Uterus (tissue), 4 donors: Measurements from ENCODE around the gene ACSM4. TPM values are rescaled to one million over a fixed set of nuclear protein-coding genes. Genes with fewer than 3 reads are reported as not detected.

Source experiments
- DNase-seq, 2 donors: peaks; one replicate each; pipeline ENCODE4 v3.0.0-alpha.2; 2019 to 2020
- H3K27ac ChIP-seq, 2 donors: fragments of 200-600 bp; sonication (generic); 1 replicate in 1 of 2; 2 replicates in 1 of 2; pipeline ENCODE4 v1.5.1; 2016 to 2018
- H3K27me3 ChIP-seq, 2 donors: fragments of 200-600 bp; sonication (generic); one replicate each; pipeline ENCODE4 v1.5.1; 2018 to 2019; ENCODE audit warnings: control low read depth in 1 of 2
- H3K36me3 ChIP-seq, 2 donors: fragments of 200-600 bp; sonication (generic); one replicate each; pipeline ENCODE4 v1.5.1; 2019; ENCODE audit warnings: control low read depth in 1 of 2
- H3K4me1 ChIP-seq, 2 donors: fragments of 200-600 bp; sonication (generic); one replicate each; pipeline ENCODE4 v1.5.1; 2018 to 2019; ENCODE audit warnings: control low read depth in 1 of 2
- H3K4me3 ChIP-seq, 2 donors: fragments of 200-600 bp; sonication (generic); 1 replicate in 1 of 2; 2 replicates in 1 of 2; pipeline ENCODE4 v1.5.1; 2018 to 2019; ENCODE audit warnings: mild to moderate bottlenecking in 1 of 2
- H3K9me3 ChIP-seq, 2 donors: fragments of 200-600 bp; sonication (generic); one replicate each; pipeline ENCODE4 v1.5.1; 2019; ENCODE audit warnings: control low read depth in 1 of 2
- POLR2A ChIP-seq, 2 donors: fragments of 450-650 bp; IDR thresholded peaks; one replicate each; pipeline ENCODE4 v1.6.1; 2016; ENCODE audit warnings: antibody characterized with exemption in 2 of 2, mild to moderate bottlenecking in 1 of 2, moderate library complexity in 1 of 2
- intact Hi-C: fragments of 100-400 bp; cut with DNase I; formaldehyde crosslinking; loops from one replicate; pipeline ENCODE4 v1.15.1; 2023; ENCODE audit warnings: low total_unique reads
- total RNA-seq, 4 donors: library from RNA; depleted of rRNA in 3 of 4; stranded (reverse); fragments of >200 nt in 3 of 4; gene quantifications; one replicate each; pipeline versions ENCODE4 v1.1.0 to v1.2.4, GENCODE V29; 2014 to 2023
- TF ChIP-seq, protein P1 (sequence below), 4 experiments: fragments of 200-600 bp in 2 of 4; fragments of 450-650 bp in 2 of 4; sonication (generic) in 2 of 4; IDR thresholded peaks; one replicate each; pipeline ENCODE4 v1.5.1; 2016 to 2019; ENCODE audit warnings: antibody characterized with exemption in 4 of 4, mild to moderate bottlenecking in 2 of 4, moderate library complexity in 1 of 4
- donor health status: DM: yes; HTN: yes; CAD: no.

ACSM4 gene
- total RNA-seq, 4 donors from 2014 or later: not detected

DNA sequence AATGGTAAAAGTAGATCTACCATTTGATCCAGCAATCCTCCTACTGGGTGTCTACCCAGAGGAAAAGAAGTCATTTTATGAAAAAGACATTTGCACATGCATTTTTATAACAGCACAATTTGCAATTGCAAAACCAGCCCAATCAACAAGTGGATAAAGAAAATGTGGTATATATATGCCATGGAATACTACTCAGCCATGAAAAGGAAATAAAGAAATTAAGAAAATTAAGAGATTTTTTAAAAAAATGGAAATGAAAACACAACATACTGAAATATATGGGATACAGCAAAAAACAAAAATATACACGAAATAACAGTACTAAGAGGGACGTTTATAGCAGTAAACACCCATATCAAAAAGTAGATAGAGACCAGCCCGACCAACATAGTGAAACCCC, 58.9 kb downstream of the ACSM4 start:
- intact Hi-C loops: no loop called here
- no peaks in the 10 kb centered on the region for H3K36me3 ChIP-seq
- no peak overlapping the region for H3K27ac ChIP-seq
- H3K4me1 ChIP-seq: no peaks in the 10 kb centered on the region
- H3K4me3 ChIP-seq: no peak overlapping the region
- H3K9me3 ChIP-seq: no peaks in the 10 kb centered on the region
- no peak for DNase-seq
- H3K27me3 ChIP-seq: no peaks in the 10 kb centered on the region
- TF ChIP-seq, protein P1, sequence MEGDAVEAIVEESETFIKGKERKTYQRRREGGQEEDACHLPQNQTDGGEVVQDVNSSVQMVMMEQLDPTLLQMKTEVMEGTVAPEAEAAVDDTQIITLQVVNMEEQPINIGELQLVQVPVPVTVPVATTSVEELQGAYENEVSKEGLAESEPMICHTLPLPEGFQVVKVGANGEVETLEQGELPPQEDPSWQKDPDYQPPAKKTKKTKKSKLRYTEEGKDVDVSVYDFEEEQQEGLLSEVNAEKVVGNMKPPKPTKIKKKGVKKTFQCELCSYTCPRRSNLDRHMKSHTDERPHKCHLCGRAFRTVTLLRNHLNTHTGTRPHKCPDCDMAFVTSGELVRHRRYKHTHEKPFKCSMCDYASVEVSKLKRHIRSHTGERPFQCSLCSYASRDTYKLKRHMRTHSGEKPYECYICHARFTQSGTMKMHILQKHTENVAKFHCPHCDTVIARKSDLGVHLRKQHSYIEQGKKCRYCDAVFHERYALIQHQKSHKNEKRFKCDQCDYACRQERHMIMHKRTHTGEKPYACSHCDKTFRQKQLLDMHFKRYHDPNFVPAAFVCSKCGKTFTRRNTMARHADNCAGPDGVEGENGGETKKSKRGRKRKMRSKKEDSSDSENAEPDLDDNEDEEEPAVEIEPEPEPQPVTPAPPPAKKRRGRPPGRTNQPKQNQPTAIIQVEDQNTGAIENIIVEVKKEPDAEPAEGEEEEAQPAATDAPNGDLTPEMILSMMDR (IDR thresholded peaks at IDR 0.05): no peak
- TF ChIP-seq POLR2A (IDR thresholded peaks at IDR 0.05): no peak

DNA sequence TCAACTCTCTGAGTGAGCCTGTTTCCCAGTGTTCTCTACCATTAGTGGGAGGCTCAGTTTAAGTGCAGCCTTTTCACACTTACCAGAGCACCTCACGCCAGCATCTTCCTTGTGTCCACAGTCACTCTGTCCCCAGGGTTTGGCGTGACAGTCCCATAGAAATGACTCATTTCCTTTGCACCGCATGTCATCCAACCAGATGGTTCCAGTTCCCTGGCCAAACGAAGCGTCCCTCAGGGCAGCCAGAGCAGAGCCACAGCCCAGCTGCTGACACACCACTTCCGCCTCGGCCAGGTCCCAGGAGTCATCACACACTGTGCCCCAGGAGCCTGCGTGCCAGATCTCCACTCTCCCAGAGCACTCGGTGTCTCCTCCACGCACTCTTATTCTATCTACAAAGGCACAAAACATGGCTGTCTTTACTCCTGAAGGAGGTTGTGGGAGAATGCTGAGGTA, 65.4 kb downstream of the ACSM4 start:
- no peaks in the 10 kb centered on the region for H3K9me3 ChIP-seq
- DNase-seq: no peak
- TF ChIP-seq, protein P1 (IDR thresholded peaks at IDR 0.05): no peak
- TF ChIP-seq POLR2A (IDR thresholded peaks at IDR 0.05): no peak
- no peaks in the 10 kb centered on the region for H3K27me3 ChIP-seq
- no peak overlapping the region for H3K27ac ChIP-seq
- H3K36me3 ChIP-seq: no peaks in the 10 kb centered on the region
- intact Hi-C loops: no loop called here
- no peaks in the 10 kb centered on the region for H3K4me1 ChIP-seq
- H3K4me3 ChIP-seq: no peak overlapping the region

DNA sequence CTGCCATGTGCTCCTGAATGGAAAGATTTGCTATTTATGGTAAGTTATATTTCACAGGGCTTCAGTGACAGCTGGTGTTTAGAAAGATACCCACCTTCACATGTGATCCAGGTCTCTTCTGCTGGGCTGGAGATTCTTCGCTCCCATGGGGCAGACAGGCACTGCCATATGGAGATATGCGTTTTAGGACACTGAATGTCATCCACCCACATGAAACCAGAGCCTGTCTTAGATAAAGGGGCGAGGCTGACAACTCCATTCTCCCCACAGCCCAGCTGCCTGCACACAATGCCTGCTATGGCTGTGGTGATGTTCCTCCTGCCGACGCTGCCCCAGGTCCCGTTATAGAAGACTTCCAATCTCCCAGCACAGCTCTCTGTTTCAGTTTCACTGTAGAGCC, 69.4 kb downstream of the ACSM4 start:
- Histone ChIP-seq H3K27me3 (no peaks in the 10 kb centered on the region), H3K4me1 (no peaks in the 10 kb centered on the region), H3K36me3 (no peaks in the 10 kb centered on the region), H3K27ac (no peak overlapping the region), H3K9me3 (no peaks in the 10 kb centered on the region), H3K4me3 (no peak overlapping the region)
- TF ChIP-seq, protein P1 (IDR thresholded peaks at IDR 0.05): no peak
- TF ChIP-seq POLR2A (IDR thresholded peaks at IDR 0.05): no peak
- DNase-seq: no peak
- intact Hi-C loops: no loop called here

DNA sequence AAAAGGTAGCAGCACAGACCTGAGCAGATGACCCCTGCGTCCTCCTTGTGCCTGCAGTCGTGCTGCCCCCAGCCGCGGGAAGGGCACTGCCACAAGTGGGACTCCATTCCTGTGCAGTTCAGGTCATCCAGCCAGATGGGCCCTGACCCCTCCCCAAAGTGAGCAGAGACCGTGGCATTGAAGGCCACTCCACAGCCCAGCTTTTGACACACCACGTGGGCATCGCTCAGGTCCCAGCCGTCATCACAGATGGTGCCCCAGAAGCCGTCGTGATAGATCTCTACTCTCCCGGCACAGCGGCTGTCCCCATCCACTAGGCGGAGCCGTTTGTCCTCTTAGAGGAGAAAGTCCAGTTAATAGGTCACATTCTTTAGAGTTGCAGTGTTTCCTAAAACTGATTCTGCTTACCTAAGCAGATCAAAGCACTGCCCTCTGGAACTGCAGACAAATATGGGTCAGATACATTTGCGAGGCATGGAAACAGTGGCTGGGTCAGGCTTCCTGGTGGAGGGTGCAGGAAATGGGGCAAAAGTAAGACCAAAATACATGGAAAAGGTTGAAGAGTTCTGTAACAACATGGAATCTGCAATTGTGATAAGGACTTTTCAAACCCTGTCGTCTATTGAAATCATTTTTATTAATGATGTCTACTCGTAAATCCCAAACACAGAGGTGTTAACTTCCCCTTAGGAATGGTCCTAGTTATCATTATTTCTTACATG, 70.7 kb downstream of the ACSM4 start:
- Histone ChIP-seq H3K4me3 (no peak overlapping the region), H3K27ac (no peak overlapping the region), H3K9me3 (no peaks in the 10 kb centered on the region), H3K27me3 (no peaks in the 10 kb centered on the region), H3K4me1 (no peaks in the 10 kb centered on the region), H3K36me3 (no peaks in the 10 kb centered on the region)
- intact Hi-C loops: no loop called here
- no peak for DNase-seq
- no peak for TF ChIP-seq POLR2A (IDR thresholded peaks at IDR 0.05)
- TF ChIP-seq, protein P1 (IDR thresholded peaks at IDR 0.05): no peak

DNA sequence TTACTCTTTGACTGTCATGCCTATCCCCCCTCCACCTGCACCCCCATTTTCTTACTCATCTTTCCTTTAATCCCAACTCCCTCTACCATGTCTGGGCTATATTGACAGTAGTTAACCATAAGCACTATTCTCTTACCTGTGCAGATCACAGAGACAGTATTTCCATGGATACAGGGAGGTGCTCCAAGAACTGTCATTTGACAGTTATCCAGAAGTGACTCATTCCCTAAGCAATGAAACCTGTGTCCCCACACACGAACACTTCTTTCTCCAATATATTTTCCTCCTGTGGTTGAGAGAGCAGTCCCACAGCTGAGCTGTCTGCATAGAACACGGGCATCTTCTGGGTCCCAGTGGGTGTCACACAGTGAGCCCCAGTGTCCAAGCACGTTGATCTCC, 71.3 kb downstream of the ACSM4 start:
- intact Hi-C loops: no loop called here
- Histone ChIP-seq H3K9me3 (no peaks in the 10 kb centered on the region), H3K36me3 (no peaks in the 10 kb centered on the region), H3K27ac (no peak overlapping the region), H3K4me1 (no peaks in the 10 kb centered on the region), H3K27me3 (no peaks in the 10 kb centered on the region), H3K4me3 (no peak overlapping the region)
- DNase-seq: no peak
- no peak for TF ChIP-seq POLR2A (IDR thresholded peaks at IDR 0.05)
- TF ChIP-seq, protein P1 (IDR thresholded peaks at IDR 0.05): no peak
